ENCODE measurements around the gene TLCD3A.
"Not testable (repeated sequence)": the region's sequence is repeated elsewhere in the genome, so short reads cannot be mapped to it uniquely, and the experiment has no call there.

Gene TLCD3A

DNA sequence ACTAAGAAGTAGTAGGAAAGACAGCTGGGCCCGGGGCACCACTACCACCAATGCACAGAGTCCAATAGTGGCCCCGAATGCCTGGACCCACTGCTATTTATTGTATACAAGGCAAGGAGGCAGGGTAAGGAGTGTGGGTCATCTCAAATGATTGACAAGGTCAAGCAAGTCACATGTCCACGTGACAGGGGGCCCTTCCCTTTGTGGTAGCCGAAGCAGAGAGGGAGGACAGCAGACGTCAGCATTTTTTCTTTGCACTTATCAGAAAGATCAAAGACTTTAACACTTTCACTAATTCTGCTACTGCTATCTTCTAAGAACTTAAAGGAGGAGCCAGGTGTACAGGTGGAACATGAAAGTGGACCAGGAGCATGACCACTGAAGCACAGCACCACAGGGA lies 24.3 kb upstream of the TLCD3A start:
- DNase-seq (ENCODE audit: low spot score): no peak

- no peak for DNase-seq (ENCODE audit: low spot score)
Observed at GRCh38 chr17:718075-718474, 14.3 kb upstream of the TLCD3A start.

DNA sequence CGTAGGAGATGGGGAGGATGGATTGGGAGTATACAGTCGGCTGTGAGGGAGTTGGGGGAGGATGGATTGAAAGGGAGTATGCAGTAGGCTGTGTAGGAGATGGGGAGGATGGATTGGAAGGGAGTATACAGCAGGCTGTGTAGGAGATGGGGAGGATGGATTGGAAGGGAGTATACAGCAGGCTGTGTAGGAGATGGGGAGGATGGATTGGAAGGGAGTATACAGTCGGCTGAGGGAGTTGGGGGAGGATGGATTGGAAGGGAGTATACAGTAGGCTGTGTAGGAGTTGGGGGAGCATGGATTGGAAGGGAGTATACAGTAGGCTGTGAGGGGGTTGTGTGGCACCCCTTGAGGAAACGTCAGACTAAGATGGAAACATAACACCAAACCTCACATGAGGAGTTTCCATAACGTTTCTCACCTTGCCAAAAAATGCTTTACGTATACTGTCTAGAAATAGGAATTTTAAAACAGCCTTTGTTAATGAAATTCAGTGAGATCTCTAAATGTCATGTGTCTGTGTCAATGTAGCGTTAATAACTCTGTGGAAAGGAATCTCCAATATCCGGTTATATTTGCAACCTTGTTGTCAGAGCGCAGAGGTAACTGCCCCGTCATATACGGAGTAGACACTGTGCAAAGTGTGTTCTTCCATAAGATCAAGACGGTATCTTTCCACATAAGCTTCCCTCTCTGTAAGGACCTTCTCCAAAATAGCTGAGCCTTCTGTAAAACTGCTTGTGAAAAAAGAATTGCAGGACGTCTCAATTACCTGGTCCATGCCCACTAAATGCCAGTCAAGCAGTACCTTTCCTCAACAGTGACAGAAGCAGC lies 11.5 kb upstream of the TLCD3A start:
- no peak for DNase-seq (ENCODE audit: low spot score)

DNA sequence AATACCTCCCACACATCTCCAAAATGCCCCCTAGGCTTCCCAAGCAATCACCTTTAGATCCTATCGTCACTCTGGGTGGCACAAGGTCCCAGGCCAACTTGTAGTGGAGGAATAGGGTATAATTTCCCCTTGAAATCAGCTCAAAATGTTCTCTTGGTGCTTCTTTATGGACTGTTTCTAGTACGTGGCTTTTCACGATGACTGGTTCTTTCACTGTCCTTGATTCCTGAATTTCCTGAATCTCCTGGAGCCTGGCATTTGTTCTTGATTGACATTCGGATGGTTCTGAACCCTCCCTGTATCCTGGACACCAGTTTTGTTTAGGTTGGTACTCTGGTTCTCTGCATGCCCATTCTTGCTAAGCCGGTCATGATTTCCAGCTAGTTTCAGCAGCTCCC lies 10.9 kb upstream of the TLCD3A start:
- DNase-seq (ENCODE audit: low spot score): no peak

DNA sequence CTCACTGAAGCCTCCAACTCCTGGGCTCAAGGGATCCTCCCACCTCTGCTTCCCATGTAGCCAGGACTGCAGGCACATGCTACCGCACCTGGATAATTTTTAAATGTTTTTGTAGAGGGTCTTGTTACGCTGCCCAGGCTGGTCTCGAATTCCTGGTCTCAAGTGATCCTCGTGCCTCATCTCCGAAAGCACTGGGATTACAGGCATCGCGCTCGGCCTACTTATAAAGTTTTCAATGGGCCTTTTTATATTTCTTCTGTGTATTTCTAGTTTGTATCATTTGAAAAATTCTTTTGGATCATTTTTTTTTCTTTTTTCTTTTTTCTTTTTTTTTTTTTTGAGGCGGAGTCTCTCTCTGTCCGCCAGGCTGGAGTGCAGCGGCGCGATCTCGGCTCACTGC lies 7.3 kb upstream of the TLCD3A start:
- DNase-seq (ENCODE audit: low spot score): no peak

DNA sequence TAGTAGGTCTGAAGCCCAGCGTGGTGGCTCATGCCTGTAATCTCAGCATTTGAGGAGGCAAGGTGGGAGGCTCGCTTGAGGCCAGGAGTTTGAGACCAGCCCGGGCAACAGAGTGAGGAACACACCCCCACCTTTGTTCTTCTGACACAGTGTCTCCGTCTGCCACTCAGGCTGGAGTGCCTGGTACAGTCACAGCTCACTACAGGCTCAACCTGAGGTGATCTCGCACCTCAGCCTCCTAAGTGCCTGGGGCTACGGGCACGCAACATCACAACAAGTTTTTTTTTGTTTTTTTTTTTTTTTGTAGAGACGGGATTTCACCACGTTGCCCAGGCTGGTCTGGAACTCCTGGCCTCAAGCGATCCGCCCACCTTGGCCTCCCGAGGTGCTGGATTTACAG lies 6.7 kb upstream of the TLCD3A start:
- no peak for DNase-seq (ENCODE audit: low spot score)

- DNase-seq (ENCODE audit: low spot score): no peak
Observed at GRCh38 chr17:726271-726919, 6.0 kb upstream of the TLCD3A start.

DNA sequence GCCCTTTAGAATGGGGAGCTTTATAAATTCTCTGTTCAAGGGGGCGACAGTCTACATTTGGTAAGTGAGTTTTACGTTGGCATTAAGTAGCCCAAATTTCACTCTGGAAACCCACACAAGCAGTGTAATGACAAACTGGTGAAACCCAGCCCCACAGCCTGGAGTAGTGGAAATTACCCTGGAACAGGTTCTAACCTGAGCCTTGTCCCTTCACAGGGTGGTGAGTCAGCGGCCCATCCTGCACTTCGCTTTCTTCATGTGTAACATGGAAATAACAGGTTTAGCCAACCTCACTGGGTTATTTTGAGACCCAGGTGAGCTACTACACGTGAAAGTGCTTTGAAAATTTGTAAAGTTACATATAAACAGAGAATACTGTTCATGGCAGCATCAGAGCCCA lies 3.5 kb upstream of the TLCD3A start:
- DNase-seq (ENCODE audit: low spot score): no peak

- DNase-seq (ENCODE audit: low spot score): no peak
Observed at GRCh38 chr17:731644-732066, 741 bp upstream of the TLCD3A start.

DNA sequence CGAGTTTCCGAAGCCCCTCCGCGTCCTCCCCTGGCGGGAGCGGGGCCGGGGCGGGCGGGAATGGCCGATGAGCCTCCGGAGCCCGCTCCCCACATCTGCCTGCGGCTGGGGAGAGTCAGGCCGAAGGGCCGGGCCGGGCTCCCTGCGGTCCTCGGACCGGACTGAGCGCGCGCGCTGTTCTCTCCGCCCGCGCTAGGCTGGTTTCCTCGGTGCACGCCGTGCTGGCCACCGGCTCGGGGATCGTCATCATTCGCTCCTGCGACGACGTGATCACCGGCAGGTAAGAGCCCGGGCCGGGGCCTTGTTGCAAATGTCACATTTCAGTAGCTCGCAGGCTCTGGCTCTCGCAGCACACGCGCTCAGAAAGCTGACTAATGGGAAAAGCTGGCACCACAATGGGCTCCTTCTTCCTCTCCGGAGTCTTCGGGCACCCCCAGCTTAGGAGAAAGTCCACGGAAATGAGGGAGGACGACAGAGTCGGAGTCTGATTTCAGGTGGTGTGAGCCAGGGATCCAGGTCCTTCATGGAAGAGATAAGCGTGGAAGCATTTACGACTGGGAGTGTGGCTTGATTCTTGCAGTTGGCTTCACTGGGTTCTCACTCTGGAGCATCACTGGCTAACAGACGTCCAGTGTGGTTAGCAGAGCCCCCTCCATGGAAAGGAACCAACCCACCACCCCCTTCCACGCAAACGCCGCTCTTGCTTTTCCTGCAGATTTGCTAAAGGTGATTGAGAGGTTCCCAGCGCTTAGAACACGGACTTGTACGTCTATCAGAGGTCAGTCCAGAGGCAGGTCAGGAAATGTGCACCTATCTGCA lies 715 bp downstream of the TLCD3A start:
- peak; percentile 16 for DNase-seq (ENCODE audit: low spot score)

DNA sequence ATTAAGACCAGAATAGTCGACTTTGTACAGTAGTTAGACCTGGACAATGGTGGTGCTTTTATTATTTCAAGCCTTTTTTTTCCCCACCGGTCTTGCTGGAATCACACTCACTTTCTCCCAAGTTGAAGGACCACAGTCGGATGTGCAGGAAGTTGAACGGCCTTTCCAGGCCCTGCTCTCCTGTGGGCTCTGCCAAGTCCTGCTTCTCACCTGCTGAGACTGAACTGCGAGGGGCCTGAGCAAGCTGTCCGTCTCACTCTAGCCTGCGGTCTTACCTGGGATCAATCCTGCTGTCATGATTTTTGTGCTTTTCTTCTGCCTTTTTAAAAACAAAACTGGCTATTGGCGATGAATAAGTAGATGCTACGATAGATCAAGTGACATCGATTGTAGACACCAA lies 1.3 kb downstream of the TLCD3A start:
- DNase-seq (ENCODE audit: low spot score): no peak

DNA sequence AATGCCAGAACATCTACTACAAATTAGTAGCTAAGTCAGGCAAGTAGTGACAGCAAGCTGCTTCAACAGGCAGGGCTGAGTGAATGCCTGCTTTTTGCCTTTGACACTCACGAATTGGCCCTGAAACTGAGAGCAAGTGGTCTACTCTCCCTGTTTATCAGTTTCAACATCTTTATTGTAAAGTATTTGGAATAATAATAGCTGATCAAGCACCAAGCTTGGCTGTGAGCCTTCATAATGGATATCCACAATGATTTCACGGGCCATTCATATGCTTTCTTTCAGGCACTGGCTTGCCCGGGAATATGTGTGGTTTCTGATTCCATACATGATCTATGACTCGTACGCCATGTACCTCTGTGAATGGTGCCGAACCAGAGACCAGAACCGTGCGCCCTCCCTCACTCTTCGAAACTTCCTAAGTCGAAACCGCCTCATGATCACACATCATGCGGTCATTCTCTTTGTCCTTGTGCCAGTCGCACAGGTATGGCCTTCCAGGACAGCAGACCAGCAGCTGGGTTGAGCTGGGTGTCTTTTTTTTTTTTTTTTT lies 5.2 kb downstream of the TLCD3A start:
- no peak for DNase-seq (ENCODE audit: low spot score)

DNA sequence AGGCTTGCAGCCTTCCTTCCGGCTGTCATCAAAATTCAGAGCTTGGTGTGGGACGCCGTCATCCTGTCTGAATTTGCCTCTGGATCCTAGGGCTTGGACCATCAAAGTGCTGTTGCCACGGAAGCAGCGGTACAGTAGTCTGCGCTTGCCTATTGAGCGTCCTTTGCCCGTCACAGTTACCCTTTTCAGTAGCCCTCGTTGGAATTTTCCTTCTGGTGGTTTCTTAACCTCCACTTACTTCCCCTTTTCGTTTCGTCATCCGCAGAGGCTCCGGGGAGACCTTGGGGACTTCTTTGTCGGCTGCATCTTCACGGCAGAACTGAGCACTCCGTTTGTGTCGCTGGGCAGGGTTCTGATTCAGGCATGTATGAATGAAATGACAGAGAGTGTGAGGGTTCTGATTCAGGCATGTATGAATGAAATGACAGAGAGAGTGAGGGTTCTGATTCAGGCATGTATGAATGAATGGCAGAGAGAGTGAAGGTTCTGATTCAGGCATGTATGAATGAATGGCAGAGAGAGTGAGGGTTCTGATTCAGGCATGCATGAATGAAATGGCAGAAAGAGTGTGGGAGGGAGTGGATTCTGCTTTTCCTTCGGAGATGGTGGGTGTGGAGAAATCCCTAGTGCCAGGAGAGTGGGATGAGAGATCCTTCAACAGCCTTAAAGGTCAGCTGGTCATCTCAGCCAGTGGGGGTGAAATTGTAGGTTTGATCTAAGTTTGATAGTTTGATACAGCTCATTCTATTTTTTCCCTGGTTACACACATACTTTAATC lies 8.0 kb downstream of the TLCD3A start:
- DNase-seq (ENCODE audit: low spot score): no peak

DNA sequence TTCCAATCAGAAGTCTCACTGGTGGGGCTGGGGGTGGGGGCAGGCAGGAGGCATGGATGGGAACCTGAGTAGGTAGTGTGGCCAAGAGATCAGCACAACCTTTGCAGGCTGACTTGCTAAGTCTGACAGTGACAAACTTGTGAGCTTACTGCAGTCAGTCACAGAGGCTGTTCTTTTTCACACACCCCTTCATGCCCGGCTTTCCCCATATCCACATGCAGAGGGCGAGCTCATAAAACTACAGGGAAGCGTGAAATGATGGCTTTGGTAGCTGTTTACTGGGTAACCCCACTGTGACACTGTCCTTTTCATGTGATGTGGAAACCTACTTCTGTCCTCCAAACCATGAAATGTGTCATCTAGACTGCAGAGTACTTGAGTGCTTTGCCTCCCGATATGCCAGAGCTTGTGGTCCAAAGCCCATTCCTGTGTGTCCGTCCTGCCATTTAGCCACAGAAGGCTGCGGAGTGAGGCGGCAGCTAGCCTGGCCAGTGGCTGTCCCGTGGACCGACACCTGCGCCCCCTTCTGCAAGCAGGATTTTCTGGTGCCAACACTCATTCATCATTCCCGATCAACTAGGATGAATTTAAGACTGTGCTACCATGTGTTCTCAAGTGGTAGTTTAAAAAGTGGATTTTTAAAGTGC lies 9.9 kb downstream of the TLCD3A start:
- no peak for DNase-seq (ENCODE audit: low spot score)

- DNase-seq (ENCODE audit: low spot score): no peak
Observed at GRCh38 chr17:743139-743538, 10.7 kb downstream of the TLCD3A start.

DNA sequence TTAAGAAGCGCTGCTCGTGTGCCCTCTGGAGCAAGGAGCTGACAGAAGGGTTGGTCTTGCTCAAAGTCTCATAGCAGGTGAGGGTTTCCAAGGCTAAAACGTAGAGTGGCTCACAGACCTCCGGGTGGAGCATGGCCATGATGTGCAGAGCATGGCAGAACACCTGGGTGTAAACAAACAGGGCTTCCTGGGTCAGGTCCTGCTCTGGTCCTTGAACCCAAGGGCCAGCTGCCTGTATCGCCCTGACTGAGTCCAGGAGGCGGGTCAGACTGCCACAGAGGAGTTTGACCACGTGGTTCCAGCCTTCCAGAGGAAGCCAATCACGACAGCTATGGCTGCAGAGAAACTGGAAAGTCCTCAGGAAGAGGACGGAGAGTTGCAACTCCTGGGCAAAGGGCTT lies 12.5 kb downstream of the TLCD3A start:
- DNase-seq (ENCODE audit: low spot score): no peak

- no peak for DNase-seq (ENCODE audit: low spot score)
Observed at GRCh38 chr17:745406-745805, 13.0 kb downstream of the TLCD3A start.

GRCh38 chr17:746181-746580 lies 13.8 kb downstream of the TLCD3A start:
- DNase-seq (ENCODE audit: low spot score): no peak

DNA sequence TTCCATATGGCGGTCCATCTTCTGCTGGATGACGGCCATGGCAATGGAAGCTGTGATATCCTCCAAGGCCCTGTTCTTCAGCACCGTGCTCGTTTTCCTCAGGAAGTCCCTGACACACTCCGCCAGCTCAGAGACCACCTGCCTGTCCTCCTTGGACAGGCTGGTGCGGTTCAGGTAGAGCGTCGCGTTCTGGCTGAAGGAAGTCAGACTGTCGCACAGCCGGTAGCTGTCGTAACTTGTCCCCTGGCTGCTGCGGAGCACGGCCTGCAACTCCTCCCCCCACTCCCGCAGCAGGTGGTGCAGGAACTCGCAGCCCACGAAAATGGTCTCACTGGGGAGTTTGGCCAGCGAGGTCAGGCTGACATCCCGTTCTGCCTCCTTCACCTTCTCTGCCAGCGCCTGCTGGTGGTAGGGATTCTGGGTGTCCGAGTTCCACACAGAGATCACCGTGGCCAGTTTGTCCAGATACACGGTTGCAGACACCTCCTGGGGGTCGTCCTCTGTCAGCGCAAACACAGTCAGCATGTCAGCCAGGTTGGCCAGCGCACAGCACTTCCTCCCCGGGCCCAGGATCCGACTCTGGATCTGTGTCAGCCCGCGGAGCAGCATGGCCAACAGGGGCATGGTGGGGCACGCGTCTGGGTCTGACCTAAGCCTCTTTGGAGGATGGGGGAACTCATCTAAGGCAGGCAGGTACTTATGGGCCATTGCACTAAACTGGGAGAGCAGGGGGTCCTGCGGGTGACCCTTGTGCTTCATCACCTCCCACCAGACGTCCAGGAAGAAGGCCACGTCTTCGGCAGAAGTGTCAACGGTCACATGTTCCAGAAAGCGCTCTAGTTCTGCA lies 14.6 kb downstream of the TLCD3A start:
- no peak for DNase-seq (ENCODE audit: low spot score)

GRCh38 chr17:748604-749003 lies 16.2 kb downstream of the TLCD3A start:
- DNase-seq (ENCODE audit: low spot score): not testable (repeated sequence)

Data from kidney capillary endothelial cell (primary cell).